Measurements from ENCODE around the gene TMIGD2. TPM values are rescaled to one million over a fixed set of nuclear protein-coding genes. Genes with fewer than 3 reads are reported as not detected.
"Not testable (repeated sequence)": the region's sequence is repeated elsewhere in the genome, so short reads cannot be mapped to it uniquely, and the experiment has no call there.

TMIGD2 gene
- total and polyA plus RNA-seq, 4 donors, result 0.23 to 1.4 (median 0.26) TPM; not detected in 1

DNA sequence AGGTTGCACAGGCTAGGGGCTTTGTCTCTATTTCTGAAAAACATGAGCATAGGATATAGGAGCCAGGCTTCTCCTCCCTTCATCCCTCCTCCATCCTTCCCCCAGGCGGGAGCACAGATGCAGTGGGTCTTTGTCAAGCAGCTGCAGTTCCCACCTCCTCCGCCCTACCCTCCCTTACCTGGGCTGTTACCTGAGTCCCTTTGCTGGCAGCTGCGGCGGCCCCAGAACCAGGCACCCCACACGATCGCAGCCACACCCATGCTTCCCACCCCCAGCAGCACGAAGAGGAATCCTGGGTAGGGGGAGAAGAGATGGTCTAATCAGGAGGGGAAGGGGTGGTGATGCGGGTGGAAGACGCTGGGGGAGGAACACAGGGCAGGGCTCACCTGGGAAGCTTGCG is 7.8 kb downstream of the TMIGD2 start:
- ATAC-seq (ENCODE audit: low FRiP score), result no peak
- H3K9me3 ChIP-seq (ENCODE audit: control insufficient read depth, low read length), result no peaks in the 10 kb centered on the region
- no peak overlapping the region for H3K27ac ChIP-seq (ENCODE audit: low read depth in 1 of 2, low read length in 2 of 2)
- no peak for DNase-seq
- WGBS, 2 donors, result 30 to 35% methylated on average over 10 of the region's 10 CpGs
- H3K36me3 ChIP-seq (ENCODE audit: control insufficient read depth in 1 of 2, insufficient read depth in 2 of 2, low read length in 1 of 2), result no peaks in the 10 kb centered on the region
- H3K4me3 ChIP-seq (ENCODE audit: low read length in 2 of 2), result no peak overlapping the region
- intact Hi-C loops (cut with DNase I), result no loop called here
- H3K27me3 ChIP-seq (ENCODE audit: control insufficient read depth in 1 of 2, insufficient read depth in 2 of 2, low read length in 1 of 2), result no peaks in the 10 kb centered on the region
- H3K4me1 ChIP-seq (ENCODE audit: control insufficient read depth in 1 of 2, insufficient read depth in 2 of 2, low read length in 2 of 2), result no peaks in the 10 kb centered on the region

- DNase-seq, result no peak
- no peaks in the 10 kb centered on the region for H3K9me3 ChIP-seq (ENCODE audit: control insufficient read depth, low read length)
- no peak overlapping the region for H3K4me3 ChIP-seq (ENCODE audit: low read length in 2 of 2)
- H3K36me3 ChIP-seq (ENCODE audit: control insufficient read depth in 1 of 2, insufficient read depth in 2 of 2, low read length in 1 of 2), result no peaks in the 10 kb centered on the region
- no peaks in the 10 kb centered on the region for H3K4me1 ChIP-seq (ENCODE audit: control insufficient read depth in 1 of 2, insufficient read depth in 2 of 2, low read length in 2 of 2)
- no peak for ATAC-seq (ENCODE audit: low FRiP score)
- WGBS, 2 donors, result 84 to 87% methylated on average over 15 of the region's 15 CpGs
- intact Hi-C loops (cut with DNase I), result no loop called here
- no peak overlapping the region for H3K27ac ChIP-seq (ENCODE audit: low read depth in 1 of 2, low read length in 2 of 2)
- H3K27me3 ChIP-seq (ENCODE audit: control insufficient read depth in 1 of 2, insufficient read depth in 2 of 2, low read length in 1 of 2), result no peaks in the 10 kb centered on the region
Observed at GRCh38 chr19:4292515-4292914, 9.7 kb downstream of the TMIGD2 start.

GRCh38 chr19:4291184-4291732 is 10.9 kb downstream of the TMIGD2 start:
- Histone ChIP-seq H3K27me3 (ENCODE audit: control insufficient read depth in 1 of 2, insufficient read depth in 2 of 2, low read length in 1 of 2) (no peaks in the 10 kb centered on the region), H3K36me3 (ENCODE audit: control insufficient read depth in 1 of 2, insufficient read depth in 2 of 2, low read length in 1 of 2) (no peaks in the 10 kb centered on the region), H3K4me3 (ENCODE audit: low read length in 2 of 2) (no peak overlapping the region), H3K9me3 (ENCODE audit: control insufficient read depth, low read length) (no peaks in the 10 kb centered on the region), H3K27ac (ENCODE audit: low read depth in 1 of 2, low read length in 2 of 2) (no peak overlapping the region), H3K4me1 (ENCODE audit: control insufficient read depth in 1 of 2, insufficient read depth in 2 of 2, low read length in 2 of 2) (no peaks in the 10 kb centered on the region)
- no peak for ATAC-seq (ENCODE audit: low FRiP score)
- WGBS, 2 donors, result 61 to 66% methylated on average over 8 of the region's 8 CpGs
- intact Hi-C loops (cut with DNase I), result no loop called here
- no peak for DNase-seq

GRCh38 chr19:4288091-4288777 is 14.0 kb downstream of the TMIGD2 start:
- Histone ChIP-seq H3K9me3 (ENCODE audit: control insufficient read depth, low read length) (no peaks in the 10 kb centered on the region), H3K27me3 (ENCODE audit: control insufficient read depth in 1 of 2, insufficient read depth in 2 of 2, low read length in 1 of 2) (no peaks in the 10 kb centered on the region), H3K4me3 (ENCODE audit: low read length in 2 of 2) (no peak overlapping the region), H3K4me1 (ENCODE audit: control insufficient read depth in 1 of 2, insufficient read depth in 2 of 2, low read length in 2 of 2) (no peaks in the 10 kb centered on the region), H3K36me3 (ENCODE audit: control insufficient read depth in 1 of 2, insufficient read depth in 2 of 2, low read length in 1 of 2) (no peaks in the 10 kb centered on the region), H3K27ac (ENCODE audit: low read depth in 1 of 2, low read length in 2 of 2) (no peak overlapping the region)
- ATAC-seq (ENCODE audit: low FRiP score), result no peak
- no peak for DNase-seq
- intact Hi-C loops (cut with DNase I), result no loop called here
- WGBS, 2 donors, result 80 to 81% methylated on average over 16 of the region's 16 CpGs

GRCh38 chr19:4286141-4286540 is 16.0 kb downstream of the TMIGD2 start:
- WGBS, 2 donors, result 83 to 85% methylated on average over 4 of the region's 4 CpGs
- ATAC-seq (ENCODE audit: low FRiP score); H3K27ac ChIP-seq (ENCODE audit: low read depth in 1 of 2, low read length in 2 of 2); intact Hi-C loops (cut with DNase I); H3K9me3 ChIP-seq (ENCODE audit: control insufficient read depth, low read length); H3K4me1 ChIP-seq (ENCODE audit: control insufficient read depth in 1 of 2, insufficient read depth in 2 of 2, low read length in 2 of 2); H3K27me3 ChIP-seq (ENCODE audit: control insufficient read depth in 1 of 2, insufficient read depth in 2 of 2, low read length in 1 of 2); H3K36me3 ChIP-seq (ENCODE audit: control insufficient read depth in 1 of 2, insufficient read depth in 2 of 2, low read length in 1 of 2); DNase-seq; H3K4me3 ChIP-seq (ENCODE audit: low read length in 2 of 2): not testable (repeated sequence)

DNA sequence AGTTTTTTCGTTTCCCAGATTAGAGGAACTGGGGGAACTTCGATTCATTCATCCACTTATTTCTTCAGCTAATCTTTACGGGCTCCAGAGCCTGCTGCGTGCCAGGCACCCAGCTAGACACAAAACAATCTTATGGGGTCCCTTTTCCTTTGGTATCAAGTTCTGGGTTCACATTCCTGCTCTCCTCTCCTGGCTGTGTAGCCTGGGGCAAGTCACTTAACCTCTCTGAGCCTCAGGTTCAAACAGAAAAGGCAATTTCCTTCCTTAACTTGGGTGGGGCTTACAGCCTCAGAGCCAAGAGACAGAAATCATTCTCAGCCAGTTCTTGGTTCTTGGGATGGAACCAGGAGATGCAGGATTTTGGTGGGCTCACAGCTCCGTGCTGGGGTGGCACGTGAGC is 17.2 kb downstream of the TMIGD2 start:
- intact Hi-C loops (cut with DNase I), result no loop called here
- WGBS, 2 donors, result 67 to 72% methylated on average over 6 of the region's 6 CpGs
- peaks cover 2% of the 10 kb centered on the region for H3K9me3 ChIP-seq (ENCODE audit: control insufficient read depth, low read length)
- no peaks in the 10 kb centered on the region for H3K4me1 ChIP-seq (ENCODE audit: control insufficient read depth in 1 of 2, insufficient read depth in 2 of 2, low read length in 2 of 2)
- H3K27ac ChIP-seq (ENCODE audit: low read depth in 1 of 2, low read length in 2 of 2), result no peak overlapping the region
- DNase-seq, result no peak
- no peak overlapping the region for H3K4me3 ChIP-seq (ENCODE audit: low read length in 2 of 2)
- no peaks in the 10 kb centered on the region for H3K36me3 ChIP-seq (ENCODE audit: control insufficient read depth in 1 of 2, insufficient read depth in 2 of 2, low read length in 1 of 2)
- no peak for ATAC-seq (ENCODE audit: low FRiP score)
- H3K27me3 ChIP-seq (ENCODE audit: control insufficient read depth in 1 of 2, insufficient read depth in 2 of 2, low read length in 1 of 2), result no peaks in the 10 kb centered on the region

- H3K36me3 ChIP-seq (ENCODE audit: control insufficient read depth in 1 of 2, insufficient read depth in 2 of 2, low read length in 1 of 2), result no peaks in the 10 kb centered on the region
- H3K9me3 ChIP-seq (ENCODE audit: control insufficient read depth, low read length), result peaks cover 2% of the 10 kb centered on the region
- intact Hi-C loops (cut with DNase I), result no loop called here
- no peaks in the 10 kb centered on the region for H3K27me3 ChIP-seq (ENCODE audit: control insufficient read depth in 1 of 2, insufficient read depth in 2 of 2, low read length in 1 of 2)
- H3K27ac ChIP-seq (ENCODE audit: low read depth in 1 of 2, low read length in 2 of 2), result no peak overlapping the region
- DNase-seq, result no peak
- no peak overlapping the region for H3K4me3 ChIP-seq (ENCODE audit: low read length in 2 of 2)
- no peak for ATAC-seq (ENCODE audit: low FRiP score)
- 30 to 43% methylated on average over 20 of the region's 20 CpGs for WGBS, 2 donors
- no peaks in the 10 kb centered on the region for H3K4me1 ChIP-seq (ENCODE audit: control insufficient read depth in 1 of 2, insufficient read depth in 2 of 2, low read length in 2 of 2)
Observed at GRCh38 chr19:4284176-4284958, 17.8 kb downstream of the TMIGD2 start.

DNA sequence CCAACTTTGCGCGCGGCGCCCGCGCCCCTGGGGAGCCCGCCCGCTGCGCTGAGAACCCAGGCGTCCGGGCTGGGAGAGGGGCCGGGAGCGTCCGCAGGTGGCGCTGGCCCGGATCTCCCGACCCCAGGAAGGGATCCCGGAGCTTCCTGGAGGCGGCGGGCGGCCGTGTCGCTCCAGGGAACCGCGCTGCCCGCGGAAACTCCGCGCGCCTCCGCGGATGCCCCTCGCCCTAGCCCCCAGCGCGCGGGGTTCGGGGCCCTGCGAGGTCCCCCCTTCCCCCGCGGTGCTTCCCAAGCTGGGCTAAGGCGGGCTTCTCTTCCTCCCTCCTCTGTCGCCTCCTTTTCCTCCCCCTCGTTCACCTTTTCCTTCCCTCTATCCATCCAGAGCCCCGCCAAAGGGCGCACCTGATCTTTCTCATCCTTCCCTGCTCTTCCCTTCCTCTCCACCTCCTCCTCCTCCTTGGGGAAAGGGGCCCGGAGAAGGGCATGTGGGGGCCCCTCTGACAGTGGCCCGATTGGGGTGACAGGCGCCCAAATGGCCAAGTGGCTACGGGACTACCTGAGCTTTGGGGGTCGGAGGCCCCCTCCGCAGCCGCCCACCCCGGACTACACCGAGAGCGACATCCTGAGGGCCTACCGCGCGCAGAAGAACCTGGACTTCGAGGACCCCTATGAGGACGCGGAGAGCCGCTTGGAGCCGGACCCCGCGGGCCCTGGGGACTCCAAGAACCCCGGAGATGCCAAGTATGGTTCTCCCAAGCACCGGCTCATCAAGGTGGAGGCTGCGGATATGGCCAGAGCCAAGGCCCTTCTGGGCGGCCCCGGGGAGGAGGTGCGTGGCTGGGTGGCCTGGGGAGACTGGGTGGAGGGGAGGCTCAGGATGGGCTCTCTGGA is 22.4 kb downstream of the TMIGD2 start:
- Histone ChIP-seq H3K4me3 (ENCODE audit: low read length in 2 of 2) (no peak overlapping the region), H3K9me3 (ENCODE audit: control insufficient read depth, low read length) (peaks cover 2% of the 10 kb centered on the region), H3K36me3 (ENCODE audit: control insufficient read depth in 1 of 2, insufficient read depth in 2 of 2, low read length in 1 of 2) (no peaks in the 10 kb centered on the region), H3K27ac (ENCODE audit: low read depth in 1 of 2, low read length in 2 of 2) (no peak overlapping the region), H3K27me3 (ENCODE audit: control insufficient read depth in 1 of 2, insufficient read depth in 2 of 2, low read length in 1 of 2) (no peaks in the 10 kb centered on the region), H3K4me1 (ENCODE audit: control insufficient read depth in 1 of 2, insufficient read depth in 2 of 2, low read length in 2 of 2) (no peaks in the 10 kb centered on the region)
- intact Hi-C loops (cut with DNase I), result no loop called here
- 1 to 2% methylated on average over 40 to 71 of the region's 71 CpGs for WGBS, 2 donors
- no peak for DNase-seq
- peak; percentile 44 for ATAC-seq (ENCODE audit: low FRiP score)
